Testis (tissue), 5 donors: ENCODE measurements around the gene SERBP1. TPM values are rescaled to one million over a fixed set of nuclear protein-coding genes. Genes with fewer than 3 reads are reported as not detected.
A peak's percentile ranks its signal among the peaks of the same experiment; 100 is the strongest.

Experiments used
- DNase-seq: peaks from one replicate; pipeline ENCODE4 v3.0.0-alpha.2; 2019
- H3K27ac ChIP-seq, 2 donors: fragments of 200-600 bp; sonication (generic); one replicate each; pipeline ENCODE4 v1.5.1; 2019
- H3K27me3 ChIP-seq: fragments of 200-600 bp; sonication (generic); one replicate; pipeline ENCODE4 v1.5.1; 2019
- H3K36me3 ChIP-seq: fragments of 200-600 bp; sonication (generic); one replicate; pipeline ENCODE4 v1.5.1; 2017; ENCODE audit warnings: low read depth; ENCODE audit errors: missing control alignments
- H3K4me1 ChIP-seq: fragments of 200-600 bp; sonication (generic); one replicate; pipeline ENCODE4 v1.5.1; 2019
- H3K4me3 ChIP-seq, 2 donors: fragments of 200-600 bp; sonication (generic); one replicate each; pipeline ENCODE4 v1.5.1; 2017 to 2019
- H3K9me3 ChIP-seq: fragments of 200-600 bp; sonication (generic); one replicate; pipeline ENCODE4 v1.5.1; 2017
- CTCF ChIP-seq, 3 experiments: fragments of 450-650 bp in 2 of 3; fragments of 200-600 bp in 1 of 3; sonication (generic) in 1 of 3; IDR thresholded peaks; one replicate each; pipeline ENCODE4 v1.5.1; 2016 to 2019; ENCODE audit warnings: antibody characterized with exemption in 3 of 3, mild to moderate bottlenecking in 2 of 3, moderate library complexity in 1 of 3
- POLR2A ChIP-seq: fragments of 450-650 bp; IDR thresholded peaks from one replicate; pipeline ENCODE4 v1.6.1; 2017; ENCODE audit warnings: antibody characterized with exemption, mild to moderate bottlenecking, moderate library complexity
- WGBS, 2 donors: methylation state at CpG; one replicate each; pipeline ENCODE4 v1.1.5; 2018; 5-methylcytosine and 5-hydroxymethylcytosine counted together
- intact Hi-C: fragments of 100-400 bp; cut with DNase I; formaldehyde crosslinking; loops from one replicate; pipeline ENCODE4 v1.15.1; 2023; ENCODE audit warnings: low total_unique reads
- long read RNA-seq, 2 donors: transcript quantifications; one replicate each; lab custom pipeline, GENCODE V29; 2026
- polyA plus RNA-seq: library from polyadenylated mRNA; stranded (reverse); fragments of 350-450 nt; fragmentation: Illumina TruSeq; extraction: RNeasy Lipid Tissue Mini Kit (QIAGEN cat#74804); gene quantifications from one replicate; pipeline ENCODE4 v1.2.3, GENCODE V29; 2014; ENCODE audit warnings: low read depth, low replicate concordance; ENCODE audit not compliant: insufficient read depth
- total RNA-seq, 2 donors: library from RNA; depleted of rRNA; stranded (reverse); fragments of >200 nt; gene quantifications; one replicate each; pipeline ENCODE4 v1.2.3, GENCODE V29; 2016

Gene SERBP1
- total RNA-seq (100 to 1,000 TPM; 180 to 185 TPM), polyA plus RNA-seq (237 TPM)
- long read RNA-seq, donor 1, full-length matches to known transcripts = 122 of 259 reads
- long read RNA-seq, donor 1, partial matches to known transcripts = 137 of 259 reads
- long read RNA-seq, donor 1, other reads (novel, unspliced or antisense) = 0 of 259 reads
- long read RNA-seq, donor 2, full-length matches to known transcripts = 68 of 170 reads
- long read RNA-seq, donor 2, partial matches to known transcripts = 102 of 170 reads
- long read RNA-seq, donor 2, other reads (novel, unspliced or antisense) = 0 of 170 reads

GRCh38 chr1:67430358-67431155 lies at the start of gene SERBP1:
Gene SERBP1, minus strand, starts transcription at chr1:67430402. Its CDS starts 102 bp downstream, at chr1:67430300.
- Histone ChIP-seq H3K36me3 (no peaks in the 10 kb centered on the region), H3K27me3 (no peaks in the 10 kb centered on the region), H3K4me1 (peaks cover 9% of the 10 kb centered on the region), H3K4me3 (peak within 1 kb of the TSS; percentile 89 to 91), H3K9me3 (no peaks in the 10 kb centered on the region), H3K27ac (peak within 1 kb of the TSS; percentile 93)
- 0% methylated on average over 27 to 62 of the region's 62 CpGs for WGBS, 2 donors
- no peak for TF ChIP-seq CTCF (IDR thresholded peaks at IDR 0.05)
- peak; percentile 65 for TF ChIP-seq POLR2A
- DNase-seq = peak; percentile 98
- intact Hi-C loops = no loop called here

- no peak for TF ChIP-seq POLR2A
- no peak for TF ChIP-seq CTCF (IDR thresholded peaks at IDR 0.05)
- DNase-seq = peak; percentile 37
- no peaks in the 10 kb centered on the region for H3K4me1 ChIP-seq
- no peaks in the 10 kb centered on the region for H3K36me3 ChIP-seq
- no peak overlapping the region for H3K4me3 ChIP-seq
- no peaks in the 10 kb centered on the region for H3K9me3 ChIP-seq
- WGBS, 2 donors = 36 to 42% methylated on average over 10 of the region's 10 CpGs
- intact Hi-C loops = no loop called here
- no peaks in the 10 kb centered on the region for H3K27me3 ChIP-seq
- H3K27ac ChIP-seq = peak overlapping the region in 1 of 2 donors; percentile 21
Measured at GRCh38 chr1:67479146-67479891, 49.1 kb upstream of the SERBP1 start.

- TF ChIP-seq POLR2A (no peak), CTCF (IDR thresholded peaks at IDR 0.05) (no peak)
- Histone ChIP-seq H3K36me3 (no peaks in the 10 kb centered on the region), H3K4me3 (no peak overlapping the region), H3K4me1 (no peaks in the 10 kb centered on the region), H3K27me3 (no peaks in the 10 kb centered on the region), H3K27ac (no peak overlapping the region), H3K9me3 (no peaks in the 10 kb centered on the region)
- intact Hi-C loops = no loop called here
- WGBS, 2 donors = 72 to 75% methylated on average over 5 of the region's 5 CpGs
- no peak for DNase-seq
Measured at GRCh38 chr1:67476906-67477305, 46.7 kb upstream of the SERBP1 start.

GRCh38 chr1:67476006-67476482 lies 45.8 kb upstream of the SERBP1 start:
- TF ChIP-seq CTCF (IDR thresholded peaks at IDR 0.05) (no peak), POLR2A (no peak)
- intact Hi-C loops = no loop called here
- WGBS, 2 donors = 80 to 85% methylated on average over 2 of the region's 2 CpGs

More at GRCh38 chr1:67476006-67476482, 45.8 kb upstream of the SERBP1 start:
- no peak overlapping the region for H3K27ac ChIP-seq
- no peaks in the 10 kb centered on the region for H3K9me3 ChIP-seq
- no peaks in the 10 kb centered on the region for H3K27me3 ChIP-seq
- no peak for DNase-seq
- no peaks in the 10 kb centered on the region for H3K4me1 ChIP-seq
- H3K4me3 ChIP-seq = no peak overlapping the region
- no peaks in the 10 kb centered on the region for H3K36me3 ChIP-seq
